Measurements from ENCODE around the gene TTLL11.

The TTLL11 gene

GRCh38 chr9:121893786-121894185, 199.3 kb downstream of the TTLL11 start:
- DNase-seq: no peak

- DNase-seq: no peak
Measured at GRCh38 chr9:121892706-121893105, 200.4 kb downstream of the TTLL11 start.

GRCh38 chr9:121890746-121891145, 202.4 kb downstream of the TTLL11 start:
- DNase-seq: no peak

GRCh38 chr9:121889990-121890563, 203.0 kb downstream of the TTLL11 start:
- DNase-seq: no peak

GRCh38 chr9:121888438-121888775, 204.7 kb downstream of the TTLL11 start:
- DNase-seq: no peak

GRCh38 chr9:121887553-121888437, 205.3 kb downstream of the TTLL11 start:
- DNase-seq: no peak

- no peak for DNase-seq
Measured at GRCh38 chr9:121886759-121887485, 206.2 kb downstream of the TTLL11 start.

GRCh38 chr9:121885345-121885901, 207.7 kb downstream of the TTLL11 start:
- DNase-seq: no peak

GRCh38 chr9:121884057-121884541, 209.0 kb downstream of the TTLL11 start:
- no peak for DNase-seq

GRCh38 chr9:121883281-121884056, 209.6 kb downstream of the TTLL11 start:
- no peak for DNase-seq

GRCh38 chr9:121881920-121882500, 211.1 kb downstream of the TTLL11 start:
- no peak for DNase-seq

- DNase-seq: no peak
Measured at GRCh38 chr9:121880343-121880898, 212.7 kb downstream of the TTLL11 start.

GRCh38 chr9:121878271-121878822, 214.8 kb downstream of the TTLL11 start:
- DNase-seq: no peak

GRCh38 chr9:121876658-121877271, 216.3 kb downstream of the TTLL11 start:
- no peak for DNase-seq

- DNase-seq: no peak
Measured at GRCh38 chr9:121876255-121876654, 216.9 kb downstream of the TTLL11 start.

- no peak for DNase-seq
Measured at GRCh38 chr9:121874524-121874923, 218.6 kb downstream of the TTLL11 start.

GRCh38 chr9:121871431-121872025, 221.6 kb downstream of the TTLL11 start:
- DNase-seq: no peak

- DNase-seq: no peak
Measured at GRCh38 chr9:121870271-121870670, 222.8 kb downstream of the TTLL11 start.

GRCh38 chr9:121868626-121869025, 224.5 kb downstream of the TTLL11 start:
- no peak for DNase-seq

- DNase-seq: no peak
Measured at GRCh38 chr9:121866927-121867326, 226.2 kb downstream of the TTLL11 start.

- DNase-seq: no peak
Measured at GRCh38 chr9:121865884-121866283, 227.2 kb downstream of the TTLL11 start.

Measured in activated gamma-delta T cell (primary cell).